ENCODE results near the gene ZNF526.

GRCh38 chr19:42272989-42273406 is 52.9 kb downstream of the ZNF526 start:
- TF ChIP-seq CTCF (IDR thresholded peaks at IDR 0.05) (no peak), POLR2A (IDR thresholded peaks at IDR 0.05) (no peak)
